ENCODE data around the gene ST6GALNAC1. TPM values are rescaled to one million over a fixed set of nuclear protein-coding genes. Genes with fewer than 3 reads are reported as not detected.
A peak's percentile ranks its signal among the peaks of the same experiment; 100 is the strongest.

The ST6GALNAC1 gene
- total RNA-seq, 1 experiment from 2014 or later: not detected

GRCh38 chr17:76688165-76688622 is 44.6 kb upstream of the ST6GALNAC1 start:
- H2AFZ ChIP-seq (ENCODE audit: low read depth, low read length, poor library complexity, severe bottlenecking): no peak overlapping the region
- BruUV-seq (replicated peaks): no TSS peak
- peaks cover 22 to 24% of the 10 kb centered on the region in 2 experiments for H3K4me1 ChIP-seq (ENCODE audit: control insufficient read depth in 1 of 2, insufficient read depth in 2 of 2, low read length in 2 of 2)
- H3K9me3 ChIP-seq (ENCODE audit: control insufficient read depth in 1 of 2, insufficient read depth in 1 of 2, low read depth in 1 of 2, low read length in 2 of 2): no peaks in the 10 kb centered on the region
- ChIA-PET RAD21 (ENCODE audit: low non-redundant PET in 1 of 2, low total read pairs in 2 of 2, uncharacterized antibody in 2 of 2, unreplicated experiment in 2 of 2) (no interaction called here), POLR2A (interaction anchor here (1.2 kb wide), 1 partner anchor 17 kb away, joined by 4 read pairs; no protein-coding TSS in a partner anchor), CTCF (interaction anchor here (0.6 to 1.2 kb wide), 2 partner anchors 64 to 489 kb away, joined by 3 to 4 read pairs; no protein-coding TSS in a partner anchor)
- 0 out of 4 replicates have a peak, but pooled peaks cover 0 to 2% of the 10 kb centered on the region in 2 experiments for H3K36me3 ChIP-seq (ENCODE audit: control insufficient read depth in 1 of 2, insufficient read depth in 2 of 2, low read length in 2 of 2)
- no peak for DNase-seq (ENCODE audit: low read depth, low spot score)
- peak overlapping the region; percentile 62 for H3K27ac ChIP-seq (ENCODE audit: low read depth, low read length)
- H3K9ac ChIP-seq (ENCODE audit: low read length): peak overlapping the region; percentile 39
- peak overlapping the region; percentile 81 for H3K4me2 ChIP-seq (ENCODE audit: low read length)
- ATAC-seq: peak; percentile 74
- no peaks in the 10 kb centered on the region for H3K9me2 ChIP-seq (ENCODE audit: insufficient read depth)
- H3K27me3 ChIP-seq (ENCODE audit: insufficient read depth, low read length): no peaks in the 10 kb centered on the region
- H3K79me2 ChIP-seq (ENCODE audit: insufficient read depth, low read length): no peaks in the 10 kb centered on the region
- peak overlapping the region; percentile 22 to 44 for H3K4me3 ChIP-seq (replicated peaks in 1 of 2; ENCODE audit: low read depth in 1 of 2, low read length in 2 of 2)
- intact Hi-C loops (cut with micrococcal nuclease): no loop called here
- H4K20me1 ChIP-seq (ENCODE audit: insufficient read depth): no peaks in the 10 kb centered on the region
- TF ChIP-seq SP1 (IDR thresholded peaks at IDR 0.05; ENCODE audit: low read depth) (no peak), SIN3A (IDR thresholded peaks at IDR 0.05; ENCODE audit: low read depth) (no peak), RAD21 (IDR thresholded peaks at IDR 0.05; ENCODE audit: low read depth) (0 out of 2 replicates have a peak, but pooled peaks have one; percentile 44), MAX (IDR thresholded peaks at IDR 0.05) (no peak; the same call in 1 of the 2 replicates), ZNF274 (IDR thresholded peaks at IDR 0.05; ENCODE audit: low read depth, low read length) (no peak), EZH2phosphoT487 (IDR thresholded peaks at IDR 0.05; ENCODE audit: borderline replicate concordance) (no peak), CBX3 (IDR thresholded peaks at IDR 0.05; ENCODE audit: low read depth) (no peak), EGR1 (IDR thresholded peaks at IDR 0.05; ENCODE audit: low read depth) (no peak)

Measured in HCT116 (cell line).